ENCODE data around the gene APOA5. TPM values are rescaled to one million over a fixed set of nuclear protein-coding genes. Genes with fewer than 3 reads are reported as not detected.
"Not testable (repeated sequence)": the region's sequence is repeated elsewhere in the genome, so short reads cannot be mapped to it uniquely, and the experiment has no call there.

The APOA5 gene
- polyA plus RNA-seq, 1 donor, result not detected

- DNase-seq (ENCODE audit: low read depth), result no peak
Measured at GRCh38 chr11:116828632-116829524, 37.2 kb upstream of the APOA5 start.

GRCh38 chr11:116827461-116827860 lies 35.8 kb upstream of the APOA5 start:
- DNase-seq (ENCODE audit: low read depth), result no peak

- DNase-seq (ENCODE audit: low read depth), result no peak
Measured at GRCh38 chr11:116826751-116827431, 35.2 kb upstream of the APOA5 start.

GRCh38 chr11:116825854-116826750 lies 34.4 kb upstream of the APOA5 start:
- DNase-seq (ENCODE audit: low read depth), result no peak

GRCh38 chr11:116825434-116825833 lies 33.8 kb upstream of the APOA5 start:
- no peak for DNase-seq (ENCODE audit: low read depth)

GRCh38 chr11:116823031-116823843 lies 31.6 kb upstream of the APOA5 start, which contains the start of gene APOA4:
TSS of gene APOA4 (minus strand) at chr11:116823304. CDS start at chr11:116823191, 113 bp downstream.
- no peak for DNase-seq (ENCODE audit: low read depth)

- no peak for DNase-seq (ENCODE audit: low read depth)
Measured at GRCh38 chr11:116822575-116822974, 30.9 kb upstream of the APOA5 start.

- no peak for DNase-seq (ENCODE audit: low read depth)
Measured at GRCh38 chr11:116821050-116821918, 29.6 kb upstream of the APOA5 start.

GRCh38 chr11:116819049-116819448 lies 27.4 kb upstream of the APOA5 start:
- no peak for DNase-seq (ENCODE audit: low read depth)

GRCh38 chr11:116814502-116814901 lies 22.8 kb upstream of the APOA5 start:
- DNase-seq (ENCODE audit: low read depth), result no peak

GRCh38 chr11:116813781-116814471 lies 22.2 kb upstream of the APOA5 start:
- no peak for DNase-seq (ENCODE audit: low read depth)

GRCh38 chr11:116813170-116813569 lies 21.5 kb upstream of the APOA5 start:
- DNase-seq (ENCODE audit: low read depth), result no peak

- DNase-seq (ENCODE audit: low read depth), result no peak
Measured at GRCh38 chr11:116812109-116812508, 20.4 kb upstream of the APOA5 start.

- DNase-seq (ENCODE audit: low read depth), result no peak
Measured at GRCh38 chr11:116811194-116811593, 19.5 kb upstream of the APOA5 start.

- DNase-seq (ENCODE audit: low read depth), result no peak
Measured at GRCh38 chr11:116808262-116809175, 16.8 kb upstream of the APOA5 start.

GRCh38 chr11:116807601-116808261 lies 16.1 kb upstream of the APOA5 start:
- DNase-seq (ENCODE audit: low read depth), result no peak

GRCh38 chr11:116804001-116804400 lies 12.3 kb upstream of the APOA5 start:
- no peak for DNase-seq (ENCODE audit: low read depth)

- not testable (repeated sequence) for DNase-seq (ENCODE audit: low read depth)
Measured at GRCh38 chr11:116801662-116802061, 10.0 kb upstream of the APOA5 start.

All from forelimb muscle (tissue), 1 donor.